Urinary bladder (tissue), 4 donors: ENCODE results near the gene TNFSF4. TPM values are rescaled to one million over a fixed set of nuclear protein-coding genes. Genes with fewer than 3 reads are reported as not detected.

Source experiments
- DNase-seq: peaks from one replicate; pipeline ENCODE4 v3.0.0-alpha.2; 2015; ENCODE audit errors: extremely low spot score
- H3K27ac ChIP-seq: one replicate; pipeline ENCODE4 v1.5.1; 2013; ENCODE audit warnings: low read depth, mild to moderate bottlenecking, moderate library complexity
- H3K36me3 ChIP-seq: one replicate; pipeline ENCODE4 v1.6.1; 2013; ENCODE audit warnings: mild to moderate bottlenecking, moderate library complexity; ENCODE audit not compliant: insufficient read depth
- H3K4me1 ChIP-seq: one replicate; pipeline ENCODE4 v1.6.1; 2013; ENCODE audit warnings: mild to moderate bottlenecking, moderate library complexity; ENCODE audit not compliant: insufficient read depth
- H3K4me3 ChIP-seq: one replicate; pipeline ENCODE4 v1.5.1; 2013; ENCODE audit warnings: low read depth, low read length
- whole genome bisulfite sequencing: extraction: QIAGEN DNeasy Blood & Tissue Kit; methylation state at CpG from one replicate; pipeline ENCODE4 v1.1.7; 2013; 5-methylcytosine and 5-hydroxymethylcytosine counted together
- polyA plus RNA-seq: library from polyadenylated mRNA; stranded (reverse); fragments of 200-250 nt; gene quantifications from one replicate; pipeline ENCODE4 v1.2.3, GENCODE V29; 2013
- total RNA-seq: library from RNA; depleted of rRNA; stranded (reverse); fragments of >200 nt; gene quantifications from one replicate; pipeline ENCODE4 v1.2.3, GENCODE V29; 2014
- donor health status: healthy with polysubstance abuse.
- donor health status: healthy.

The TNFSF4 gene
- total and polyA plus RNA-seq, 2 donors = 1.1 to 2.6 TPM

- no peaks in the 10 kb centered on the region for H3K36me3 ChIP-seq
- 95% methylated on average over 2 of the region's 2 CpGs for WGBS
- no peak for DNase-seq
- no peak overlapping the region for H3K27ac ChIP-seq
- no peaks in the 10 kb centered on the region for H3K4me1 ChIP-seq
- no peak overlapping the region for H3K4me3 ChIP-seq
These were observed 69.9 kb downstream of the TNFSF4 start for GRCh38 chr1:173137107-173137706.

GRCh38 chr1:173134800-173135199 lies 72.3 kb downstream of the TNFSF4 start:
- no peak overlapping the region for H3K27ac ChIP-seq
- DNase-seq = no peak
- WGBS = 86% methylated on average over 5 of the region's 5 CpGs
- H3K4me1 ChIP-seq = no peaks in the 10 kb centered on the region
- H3K4me3 ChIP-seq = no peak overlapping the region
- H3K36me3 ChIP-seq = no peaks in the 10 kb centered on the region

DNA sequence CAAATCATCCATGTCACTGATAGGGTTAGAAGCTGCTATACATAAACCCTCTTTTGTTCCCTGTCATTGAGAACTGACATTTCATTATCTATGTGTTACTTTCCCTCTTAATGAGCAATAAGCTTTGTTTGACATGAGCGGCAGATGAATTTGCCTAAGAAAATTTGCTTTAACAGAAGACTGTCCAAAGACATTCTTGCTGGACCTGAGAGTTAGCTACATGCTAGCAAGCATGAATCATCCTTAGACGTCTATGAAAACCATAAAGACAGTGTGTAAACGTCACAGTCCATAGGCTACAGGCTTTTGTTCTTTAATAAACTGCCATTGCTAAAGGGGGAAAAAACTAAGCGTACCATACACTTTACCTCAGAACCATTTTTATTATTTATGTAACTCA lies 73.1 kb downstream of the TNFSF4 start:
- WGBS = 68% methylated on average over 4 of the region's 4 CpGs
- Histone ChIP-seq H3K36me3 (no peaks in the 10 kb centered on the region), H3K4me3 (no peak overlapping the region), H3K4me1 (no peaks in the 10 kb centered on the region), H3K27ac (no peak overlapping the region)
- no peak for DNase-seq

Other genes with a start within 250 kb of the TNFSF4 start
- 0.53 TPM for gene TNFSF18, start 156.4 kb downstream of the TNFSF4 start, total RNA-seq
- not detected for gene TNFSF18, start 156.4 kb downstream of the TNFSF4 start, polyA plus RNA-seq